ENCODE measurements around the gene TIMM13. TPM values are rescaled to one million over a fixed set of nuclear protein-coding genes. Genes with fewer than 3 reads are reported as not detected.
A peak's percentile ranks its signal among the peaks of the same experiment; 100 is the strongest.

The TIMM13 gene
- total and polyA plus RNA-seq, 10 donors: 21.1 to 87.5 (median 44.6) TPM

DNA sequence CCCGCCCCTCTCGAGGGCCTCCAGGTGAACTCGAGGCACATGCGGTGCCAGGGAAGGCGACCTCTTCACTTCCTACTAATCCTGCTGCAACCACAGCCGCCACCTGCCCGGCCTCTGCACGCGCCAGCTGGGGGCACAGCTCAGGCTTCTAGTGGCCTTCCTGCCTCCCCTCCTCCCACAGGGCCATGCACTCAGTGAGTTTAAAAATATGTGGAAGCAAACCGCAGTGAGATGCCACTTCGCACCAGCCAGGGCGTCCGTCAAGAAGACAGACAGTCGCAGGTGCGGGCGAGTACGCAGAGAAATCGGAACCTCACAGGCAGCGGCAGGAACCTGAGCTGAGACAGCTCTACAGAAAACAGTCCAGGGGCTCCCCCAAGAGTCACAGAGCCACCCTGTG lies 19.0 kb upstream of the TIMM13 start:
- peak overlapping the region in 1 of 8 donors; percentile 40 for H3K4me3 ChIP-seq
- 8 to 24% (median 20%) methylated on average over 9 to 19 of the region's 19 CpGs for WGBS, 5 donors
- intact Hi-C loops (cut with DNase I; ENCODE audit: low total_unique reads): no loop called here
- peak; percentile 39 to 80 (median 73) for TF ChIP-seq POLR2AphosphoS5 (IDR thresholded peaks at IDR 0.05)
- TF ChIP-seq, protein P1, sequence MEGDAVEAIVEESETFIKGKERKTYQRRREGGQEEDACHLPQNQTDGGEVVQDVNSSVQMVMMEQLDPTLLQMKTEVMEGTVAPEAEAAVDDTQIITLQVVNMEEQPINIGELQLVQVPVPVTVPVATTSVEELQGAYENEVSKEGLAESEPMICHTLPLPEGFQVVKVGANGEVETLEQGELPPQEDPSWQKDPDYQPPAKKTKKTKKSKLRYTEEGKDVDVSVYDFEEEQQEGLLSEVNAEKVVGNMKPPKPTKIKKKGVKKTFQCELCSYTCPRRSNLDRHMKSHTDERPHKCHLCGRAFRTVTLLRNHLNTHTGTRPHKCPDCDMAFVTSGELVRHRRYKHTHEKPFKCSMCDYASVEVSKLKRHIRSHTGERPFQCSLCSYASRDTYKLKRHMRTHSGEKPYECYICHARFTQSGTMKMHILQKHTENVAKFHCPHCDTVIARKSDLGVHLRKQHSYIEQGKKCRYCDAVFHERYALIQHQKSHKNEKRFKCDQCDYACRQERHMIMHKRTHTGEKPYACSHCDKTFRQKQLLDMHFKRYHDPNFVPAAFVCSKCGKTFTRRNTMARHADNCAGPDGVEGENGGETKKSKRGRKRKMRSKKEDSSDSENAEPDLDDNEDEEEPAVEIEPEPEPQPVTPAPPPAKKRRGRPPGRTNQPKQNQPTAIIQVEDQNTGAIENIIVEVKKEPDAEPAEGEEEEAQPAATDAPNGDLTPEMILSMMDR (IDR thresholded peaks at IDR 0.05 in 8 of 11, conservative IDR thresholded peaks at IDR 0.05 in 3 of 11): no peak
- TF ChIP-seq POLR2A (IDR thresholded peaks at IDR 0.05): no peak
- H3K4me1 ChIP-seq: peaks cover 7 to 19% (median 13%) of the 10 kb centered on the region in 6 donors
- peak; percentile 83 for DNase-seq
- H3K27ac ChIP-seq: peak overlapping the region in 3 of 8 donors; percentile 11 to 25 (median 23)
- H3K9me3 ChIP-seq: no peaks in the 10 kb centered on the region
- H3K27me3 ChIP-seq (replicated peaks in 1 of 7): no peaks in the 10 kb centered on the region
- peaks cover 0 to 75% (median 17%) of the 10 kb centered on the region in 6 donors for H3K36me3 ChIP-seq

DNA sequence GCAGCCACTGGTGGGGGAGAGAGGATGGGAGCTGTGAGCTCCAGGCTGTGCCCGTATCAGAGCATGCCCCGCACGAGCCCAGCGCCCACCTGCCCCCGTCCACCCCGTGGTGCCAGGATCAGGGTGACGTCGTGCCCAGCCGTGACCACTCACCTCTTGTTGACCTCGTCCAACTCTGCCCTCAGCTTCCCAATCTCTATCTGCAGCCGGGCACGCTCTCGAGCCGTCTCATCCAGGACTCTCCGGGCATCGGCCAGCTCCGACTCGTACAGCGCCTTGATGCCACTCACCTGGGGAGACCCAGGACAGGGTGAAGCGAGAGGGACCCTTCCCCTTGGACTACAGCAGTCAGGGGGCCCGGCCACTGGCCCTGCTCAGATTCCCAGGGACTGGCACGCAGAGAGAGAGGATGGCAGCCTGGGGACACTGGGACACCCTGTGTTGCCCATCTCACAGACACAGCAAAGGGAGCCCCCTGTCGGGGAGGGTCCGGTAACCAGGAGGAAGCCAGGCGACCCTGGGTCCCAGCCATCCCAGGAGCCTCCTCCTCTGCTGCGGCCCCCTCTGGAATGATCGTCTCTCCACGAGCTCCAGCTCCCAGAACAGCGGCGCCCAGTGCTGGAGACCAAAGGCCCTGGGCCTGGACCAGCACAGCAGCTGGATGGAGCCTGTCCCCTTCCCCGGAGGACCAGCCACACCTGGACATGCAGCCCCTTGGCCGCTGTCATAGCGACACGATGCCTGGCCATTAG lies 17.0 kb upstream of the TIMM13 start:
- intact Hi-C loops (cut with DNase I; ENCODE audit: low total_unique reads): no loop called here
- no peaks in the 10 kb centered on the region for H3K9me3 ChIP-seq
- peaks cover 0 to 72% (median 21%) of the 10 kb centered on the region in 6 donors for H3K36me3 ChIP-seq
- H3K27me3 ChIP-seq (replicated peaks in 1 of 7): no peaks in the 10 kb centered on the region
- peaks cover 7 to 19% (median 13%) of the 10 kb centered on the region in 6 donors for H3K4me1 ChIP-seq
- TF ChIP-seq, protein P1 (IDR thresholded peaks at IDR 0.05 in 8 of 11, conservative IDR thresholded peaks at IDR 0.05 in 3 of 11): no peak
- TF ChIP-seq POLR2A (IDR thresholded peaks at IDR 0.05) (no peak), POLR2AphosphoS5 (IDR thresholded peaks at IDR 0.05) (no peak)
- DNase-seq: no peak
- no peak overlapping the region for H3K27ac ChIP-seq
- WGBS, 5 donors: 90 to 96% (median 95%) methylated on average over 22 to 34 of the region's 34 CpGs
- no peak overlapping the region for H3K4me3 ChIP-seq

DNA sequence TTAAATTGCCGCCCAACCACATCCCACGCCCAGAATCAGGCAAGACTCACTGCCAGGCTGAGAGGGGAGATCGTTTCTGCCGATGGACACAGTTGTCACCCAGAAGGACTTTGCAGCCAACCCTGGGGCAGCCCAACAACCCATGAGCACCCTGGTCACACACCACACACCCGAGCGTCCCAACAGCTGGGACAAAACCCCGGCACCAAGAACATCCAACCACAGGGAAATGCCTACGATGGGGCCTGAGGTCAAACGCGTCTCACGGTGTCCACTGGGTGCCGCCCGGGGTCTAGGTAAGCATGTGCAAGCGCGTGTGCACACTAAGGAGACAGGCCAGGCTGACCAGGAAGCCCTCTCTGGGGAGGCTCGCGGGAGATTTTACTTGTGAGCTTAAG lies 16.4 kb upstream of the TIMM13 start:
- no peak for DNase-seq
- no peaks in the 10 kb centered on the region for H3K9me3 ChIP-seq
- TF ChIP-seq POLR2A (IDR thresholded peaks at IDR 0.05): no peak
- no peak for TF ChIP-seq POLR2AphosphoS5 (IDR thresholded peaks at IDR 0.05)
- TF ChIP-seq, protein P1 (IDR thresholded peaks at IDR 0.05 in 8 of 11, conservative IDR thresholded peaks at IDR 0.05 in 3 of 11): no peak
- peaks cover 7 to 19% (median 13%) of the 10 kb centered on the region in 6 donors for H3K4me1 ChIP-seq
- intact Hi-C loops (cut with DNase I; ENCODE audit: low total_unique reads): no loop called here
- no peaks in the 10 kb centered on the region for H3K27me3 ChIP-seq (replicated peaks in 1 of 7)
- no peak overlapping the region for H3K27ac ChIP-seq
- 92 to 96% (median 92%) methylated on average over 14 to 17 of the region's 17 CpGs for WGBS, 5 donors
- no peak overlapping the region for H3K4me3 ChIP-seq
- peaks cover 0 to 72% (median 21%) of the 10 kb centered on the region in 6 donors for H3K36me3 ChIP-seq

DNA sequence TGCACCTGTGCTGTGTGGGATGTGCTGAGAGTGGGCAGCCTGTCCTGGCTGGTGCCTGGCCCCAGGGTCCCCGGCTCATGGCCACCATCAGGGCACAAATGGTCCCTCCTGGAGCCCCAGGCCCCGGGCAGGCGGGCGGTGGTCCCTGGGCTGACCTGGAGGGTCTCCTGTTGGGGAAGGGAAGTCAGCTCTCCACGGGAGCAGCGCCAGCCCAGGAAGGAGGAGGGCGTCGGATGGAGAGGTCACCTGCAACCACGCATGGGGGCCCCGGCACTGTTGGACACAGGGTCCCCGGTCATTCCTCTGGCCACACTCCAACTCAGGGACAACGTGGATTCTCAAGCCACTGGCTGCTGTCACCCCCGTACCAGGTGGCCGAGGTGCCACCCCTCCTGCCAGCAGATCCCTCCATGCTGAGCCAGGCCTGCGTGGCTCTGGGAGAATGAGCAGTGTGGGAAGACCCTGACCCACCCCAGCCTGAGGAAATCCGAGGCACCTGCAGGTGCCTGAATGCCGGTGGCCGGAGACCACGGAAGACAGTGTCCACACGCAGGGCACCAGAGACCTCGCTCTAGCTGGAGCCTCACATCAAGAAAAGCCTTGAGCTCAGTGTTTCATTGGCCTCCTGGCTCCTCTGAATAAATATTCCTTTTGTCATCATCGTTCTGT lies 15.9 kb upstream of the TIMM13 start:
- no peak for DNase-seq
- 88 to 94% (median 92%) methylated on average over 8 to 22 of the region's 22 CpGs for WGBS, 5 donors
- H3K36me3 ChIP-seq: peaks cover 0 to 72% (median 21%) of the 10 kb centered on the region in 6 donors
- H3K4me3 ChIP-seq: no peak overlapping the region
- intact Hi-C loops (cut with DNase I; ENCODE audit: low total_unique reads): no loop called here
- TF ChIP-seq, protein P1 (IDR thresholded peaks at IDR 0.05 in 8 of 11, conservative IDR thresholded peaks at IDR 0.05 in 3 of 11): no peak
- no peak for TF ChIP-seq POLR2A (IDR thresholded peaks at IDR 0.05)
- no peak for TF ChIP-seq POLR2AphosphoS5 (IDR thresholded peaks at IDR 0.05)
- peaks cover 7 to 19% (median 13%) of the 10 kb centered on the region in 6 donors for H3K4me1 ChIP-seq
- no peak overlapping the region for H3K27ac ChIP-seq
- no peaks in the 10 kb centered on the region for H3K27me3 ChIP-seq (replicated peaks in 1 of 7)
- no peaks in the 10 kb centered on the region for H3K9me3 ChIP-seq

Measured in spleen (tissue), 11 donors.